ENCODE measurements around the gene PARS2.

The PARS2 gene

DNA sequence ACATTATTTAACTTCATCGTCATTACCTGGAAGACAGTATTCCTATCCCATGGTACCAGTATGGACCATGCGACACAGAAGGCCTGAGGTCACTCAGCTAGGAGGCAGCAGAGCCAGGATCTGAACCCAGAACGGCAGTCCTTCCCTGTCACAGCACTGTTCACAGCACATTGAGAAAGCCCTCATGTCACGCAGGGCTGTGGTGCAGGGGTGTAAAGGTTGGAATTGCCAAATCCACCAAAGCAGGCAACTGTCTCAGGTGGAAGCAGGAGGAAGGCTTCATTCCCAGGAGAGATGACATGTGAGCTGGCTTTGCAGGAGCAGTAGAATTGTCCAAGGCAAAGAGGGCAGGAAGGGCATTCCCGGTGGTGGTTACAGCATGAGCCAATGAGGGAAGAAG, 46.7 kb upstream of the PARS2 start:
- no peak for DNase-seq (ENCODE audit: low read depth)
- H3K4me3 ChIP-seq (ENCODE audit: low read depth, low read length) = no peak overlapping the region
- no peak for TF ChIP-seq MYC (IDR thresholded peaks at IDR 0.05; ENCODE audit: low read depth, low read length)
- TF ChIP-seq, protein P1, sequence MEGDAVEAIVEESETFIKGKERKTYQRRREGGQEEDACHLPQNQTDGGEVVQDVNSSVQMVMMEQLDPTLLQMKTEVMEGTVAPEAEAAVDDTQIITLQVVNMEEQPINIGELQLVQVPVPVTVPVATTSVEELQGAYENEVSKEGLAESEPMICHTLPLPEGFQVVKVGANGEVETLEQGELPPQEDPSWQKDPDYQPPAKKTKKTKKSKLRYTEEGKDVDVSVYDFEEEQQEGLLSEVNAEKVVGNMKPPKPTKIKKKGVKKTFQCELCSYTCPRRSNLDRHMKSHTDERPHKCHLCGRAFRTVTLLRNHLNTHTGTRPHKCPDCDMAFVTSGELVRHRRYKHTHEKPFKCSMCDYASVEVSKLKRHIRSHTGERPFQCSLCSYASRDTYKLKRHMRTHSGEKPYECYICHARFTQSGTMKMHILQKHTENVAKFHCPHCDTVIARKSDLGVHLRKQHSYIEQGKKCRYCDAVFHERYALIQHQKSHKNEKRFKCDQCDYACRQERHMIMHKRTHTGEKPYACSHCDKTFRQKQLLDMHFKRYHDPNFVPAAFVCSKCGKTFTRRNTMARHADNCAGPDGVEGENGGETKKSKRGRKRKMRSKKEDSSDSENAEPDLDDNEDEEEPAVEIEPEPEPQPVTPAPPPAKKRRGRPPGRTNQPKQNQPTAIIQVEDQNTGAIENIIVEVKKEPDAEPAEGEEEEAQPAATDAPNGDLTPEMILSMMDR (IDR thresholded peaks at IDR 0.05; ENCODE audit: low read depth, low read length) = no peak
- no peak for TF ChIP-seq MAX (IDR thresholded peaks at IDR 0.05; ENCODE audit: low read depth, low read length)
- no peak for TF ChIP-seq POLR2A (IDR thresholded peaks at IDR 0.05; ENCODE audit: extremely low read depth, insufficient read length)

DNA sequence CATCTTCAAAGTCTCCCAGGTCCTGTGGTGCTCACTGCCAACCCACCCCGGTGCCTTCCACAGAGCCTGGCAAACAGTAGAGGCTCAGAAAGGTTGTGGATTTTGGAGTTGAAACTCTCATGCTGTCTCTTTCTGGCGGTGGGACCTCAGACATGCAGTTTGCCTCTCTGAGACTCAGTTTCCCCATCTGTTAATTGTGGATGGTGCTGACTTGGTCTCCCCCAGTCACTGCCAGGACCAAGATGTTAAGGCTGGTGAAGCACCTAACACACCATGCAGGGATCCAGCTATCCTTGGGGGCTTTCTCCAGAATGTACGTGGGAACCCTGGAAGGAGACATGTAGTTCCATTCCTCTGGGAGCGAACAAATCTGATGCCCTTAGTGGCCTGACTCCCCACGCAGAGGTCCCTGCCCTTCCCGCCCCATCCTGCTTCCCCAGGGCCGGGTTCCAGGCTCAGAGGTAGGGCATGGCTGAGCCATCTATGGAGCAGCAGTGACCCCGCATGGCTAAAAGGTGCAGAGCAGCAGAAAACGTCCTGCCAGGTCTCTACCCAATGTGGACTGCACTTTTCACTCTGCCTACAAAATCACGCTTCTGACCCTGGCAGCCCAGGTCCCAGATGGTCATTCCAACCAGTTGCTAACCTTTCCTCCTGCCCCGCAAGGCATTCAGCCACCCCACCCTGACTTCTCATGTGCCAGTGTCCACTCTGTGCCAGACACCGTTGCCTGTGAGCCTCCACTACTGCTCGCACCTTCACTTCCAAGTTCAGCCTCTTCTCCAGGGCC, 46.0 kb upstream of the PARS2 start:
- DNase-seq (ENCODE audit: low read depth) = peak; percentile 65
- TF ChIP-seq MYC (IDR thresholded peaks at IDR 0.05; ENCODE audit: low read depth, low read length) = peak; percentile 29; the same call in 1 of the 2 replicates
- no peak for TF ChIP-seq MAX (IDR thresholded peaks at IDR 0.05; ENCODE audit: low read depth, low read length)
- TF ChIP-seq POLR2A (IDR thresholded peaks at IDR 0.05; ENCODE audit: extremely low read depth, insufficient read length) = no peak
- TF ChIP-seq, protein P1 (IDR thresholded peaks at IDR 0.05; ENCODE audit: low read depth, low read length) = peak; percentile 77
- H3K4me3 ChIP-seq (ENCODE audit: low read depth, low read length) = no peak overlapping the region

DNA sequence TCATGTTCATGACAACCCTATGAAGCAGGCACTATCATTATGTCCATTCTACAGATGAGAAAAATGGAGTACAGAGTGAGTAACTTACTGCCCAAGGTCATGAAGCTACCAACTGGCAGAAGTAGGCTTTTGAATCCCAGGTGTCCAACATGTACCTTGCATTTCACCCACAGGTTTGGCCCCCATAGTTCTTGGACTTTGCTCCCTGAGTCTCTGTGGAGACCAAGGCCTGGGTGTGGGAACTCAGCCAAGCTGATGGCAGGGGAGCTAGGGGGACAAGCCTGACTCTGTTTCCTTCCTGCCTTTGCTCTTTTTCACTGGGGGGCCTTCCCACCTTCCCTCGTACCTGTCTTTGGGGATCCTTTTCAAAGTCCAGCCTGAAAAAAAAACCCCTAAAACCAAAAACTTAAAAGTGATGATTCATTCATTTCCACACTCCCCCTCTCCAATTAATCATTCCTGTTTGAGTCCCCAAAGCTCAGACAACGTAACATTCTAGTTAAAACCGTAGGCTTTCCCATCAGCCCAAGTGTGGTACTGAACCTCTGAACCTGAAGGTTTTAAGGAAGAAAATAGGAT, 45.3 kb upstream of the PARS2 start:
- TF ChIP-seq POLR2A (IDR thresholded peaks at IDR 0.05; ENCODE audit: extremely low read depth, insufficient read length) (no peak), MYC (IDR thresholded peaks at IDR 0.05; ENCODE audit: low read depth, low read length) (no peak), MAX (IDR thresholded peaks at IDR 0.05; ENCODE audit: low read depth, low read length) (no peak)
- TF ChIP-seq, protein P1 (IDR thresholded peaks at IDR 0.05; ENCODE audit: low read depth, low read length) = no peak
- DNase-seq (ENCODE audit: low read depth) = no peak

DNA sequence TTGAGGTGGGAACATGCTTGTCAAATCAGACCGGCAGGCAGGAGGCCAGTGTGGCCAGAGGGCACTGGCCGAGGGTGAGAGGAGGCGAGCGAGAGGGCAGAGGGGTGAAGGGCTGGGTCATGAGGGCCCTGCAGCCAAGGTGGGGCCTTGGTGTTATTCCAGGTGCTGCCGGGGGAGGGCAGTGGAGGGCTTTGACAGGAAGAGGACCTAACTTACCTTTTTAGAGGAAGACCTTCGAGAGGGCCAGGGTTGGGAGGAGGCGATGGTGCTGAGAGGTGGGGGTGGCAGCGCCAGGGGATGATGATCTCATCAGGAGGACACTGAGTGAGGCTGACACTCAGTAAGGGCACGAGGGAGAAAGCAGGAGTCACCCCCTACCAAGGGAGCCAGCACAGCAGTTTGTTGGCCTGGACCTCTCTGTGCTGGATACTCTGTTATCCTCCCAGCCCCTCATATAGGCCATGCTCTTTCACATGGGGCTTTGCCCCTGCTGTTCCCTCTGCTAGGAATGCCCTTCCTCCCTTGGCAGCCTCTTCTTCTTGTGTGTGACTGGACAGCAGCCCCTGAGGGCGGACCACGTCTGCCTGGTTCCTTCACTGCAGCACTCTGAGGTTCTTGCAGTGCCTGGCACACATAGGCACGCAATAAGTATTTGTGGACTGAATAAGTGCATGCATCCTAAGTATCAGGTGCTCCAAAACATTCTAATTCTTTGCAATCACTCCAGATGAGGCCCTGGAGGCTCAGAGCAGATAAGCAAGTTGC, 44.3 kb upstream of the PARS2 start:
- no peak for DNase-seq (ENCODE audit: low read depth)
- TF ChIP-seq MYC (IDR thresholded peaks at IDR 0.05; ENCODE audit: low read depth, low read length) (no peak), POLR2A (IDR thresholded peaks at IDR 0.05; ENCODE audit: extremely low read depth, insufficient read length) (no peak), MAX (IDR thresholded peaks at IDR 0.05; ENCODE audit: low read depth, low read length) (no peak)
- TF ChIP-seq, protein P1 (IDR thresholded peaks at IDR 0.05; ENCODE audit: low read depth, low read length) = no peak
- H3K4me3 ChIP-seq (ENCODE audit: low read depth, low read length) = no peak overlapping the region

More for the DNA sequence above, 45.3 kb upstream of the PARS2 start:
- no peak overlapping the region for H3K4me3 ChIP-seq (ENCODE audit: low read depth, low read length)

- H3K4me3 ChIP-seq (ENCODE audit: low read depth, low read length) = no peak overlapping the region
- TF ChIP-seq POLR2A (IDR thresholded peaks at IDR 0.05; ENCODE audit: extremely low read depth, insufficient read length) (no peak), MYC (IDR thresholded peaks at IDR 0.05; ENCODE audit: low read depth, low read length) (no peak), MAX (IDR thresholded peaks at IDR 0.05; ENCODE audit: low read depth, low read length) (no peak)
- TF ChIP-seq, protein P1 (IDR thresholded peaks at IDR 0.05; ENCODE audit: low read depth, low read length) = no peak
- DNase-seq (ENCODE audit: low read depth) = no peak
Measured at GRCh38 chr1:54807756-54808155, 43.4 kb upstream of the PARS2 start.
